Midbrain (tissue), 1 donor: ENCODE measurements around the gene IL10RA.

Experiments
- DNase-seq: peaks from one replicate; lab custom pipeline; 2025; lab: John Stamatoyannopoulos, UW

Gene IL10RA

GRCh38 chr11:117992136-117992535 is 5.9 kb downstream of the IL10RA start:
- DNase-seq = no peak

GRCh38 chr11:117992620-117993019 is 6.4 kb downstream of the IL10RA start:
- no peak for DNase-seq

GRCh38 chr11:117993988-117994745 is 8.0 kb downstream of the IL10RA start:
- no peak for DNase-seq

GRCh38 chr11:117995472-117995871 is 9.3 kb downstream of the IL10RA start:
- no peak for DNase-seq

GRCh38 chr11:117996058-117996457 is 9.9 kb downstream of the IL10RA start:
- DNase-seq = no peak

- DNase-seq = no peak
Observed at GRCh38 chr11:117997406-117997805, 11.2 kb downstream of the IL10RA start.

GRCh38 chr11:117997823-117998579 is 11.8 kb downstream of the IL10RA start:
- no peak for DNase-seq

- no peak for DNase-seq
Observed at GRCh38 chr11:117998664-117999353, 12.6 kb downstream of the IL10RA start.

- DNase-seq = no peak
Observed at GRCh38 chr11:117999354-117999993, 13.3 kb downstream of the IL10RA start.

DNA sequence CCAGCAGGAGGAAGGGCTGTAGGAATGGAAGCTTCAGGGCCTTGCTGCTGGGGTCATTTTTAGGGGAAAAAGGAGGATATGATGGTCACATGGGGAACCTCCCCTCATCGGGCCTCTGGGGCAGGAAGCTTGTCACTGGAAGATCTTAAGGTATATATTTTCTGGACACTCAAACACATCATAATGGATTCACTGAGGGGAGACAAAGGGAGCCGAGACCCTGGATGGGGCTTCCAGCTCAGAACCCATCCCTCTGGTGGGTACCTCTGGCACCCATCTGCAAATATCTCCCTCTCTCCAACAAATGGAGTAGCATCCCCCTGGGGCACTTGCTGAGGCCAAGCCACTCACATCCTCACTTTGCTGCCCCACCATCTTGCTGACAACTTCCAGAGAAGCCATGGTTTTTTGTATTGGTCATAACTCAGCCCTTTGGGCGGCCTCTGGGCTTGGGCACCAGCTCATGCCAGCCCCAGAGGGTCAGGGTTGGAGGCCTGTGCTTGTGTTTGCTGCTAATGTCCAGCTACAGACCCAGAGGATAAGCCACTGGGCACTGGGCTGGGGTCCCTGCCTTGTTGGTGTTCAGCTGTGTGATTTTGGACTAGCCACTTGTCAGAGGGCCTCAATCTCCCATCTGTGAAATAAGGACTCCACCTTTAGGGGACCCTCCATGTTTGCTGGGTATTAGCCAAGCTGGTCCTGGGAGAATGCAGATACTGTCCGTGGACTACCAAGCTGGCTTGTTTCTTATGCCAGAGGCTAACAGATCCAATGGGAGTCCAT is 14.1 kb downstream of the IL10RA start:
- DNase-seq = no peak

DNA sequence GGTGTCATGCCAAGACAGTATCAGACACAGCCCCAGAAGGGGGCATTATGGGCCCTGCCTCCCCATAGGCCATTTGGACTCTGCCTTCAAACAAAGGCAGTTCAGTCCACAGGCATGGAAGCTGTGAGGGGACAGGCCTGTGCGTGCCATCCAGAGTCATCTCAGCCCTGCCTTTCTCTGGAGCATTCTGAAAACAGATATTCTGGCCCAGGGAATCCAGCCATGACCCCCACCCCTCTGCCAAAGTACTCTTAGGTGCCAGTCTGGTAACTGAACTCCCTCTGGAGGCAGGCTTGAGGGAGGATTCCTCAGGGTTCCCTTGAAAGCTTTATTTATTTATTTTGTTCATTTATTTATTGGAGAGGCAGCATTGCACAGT is 14.6 kb downstream of the IL10RA start:
- no peak for DNase-seq

DNA sequence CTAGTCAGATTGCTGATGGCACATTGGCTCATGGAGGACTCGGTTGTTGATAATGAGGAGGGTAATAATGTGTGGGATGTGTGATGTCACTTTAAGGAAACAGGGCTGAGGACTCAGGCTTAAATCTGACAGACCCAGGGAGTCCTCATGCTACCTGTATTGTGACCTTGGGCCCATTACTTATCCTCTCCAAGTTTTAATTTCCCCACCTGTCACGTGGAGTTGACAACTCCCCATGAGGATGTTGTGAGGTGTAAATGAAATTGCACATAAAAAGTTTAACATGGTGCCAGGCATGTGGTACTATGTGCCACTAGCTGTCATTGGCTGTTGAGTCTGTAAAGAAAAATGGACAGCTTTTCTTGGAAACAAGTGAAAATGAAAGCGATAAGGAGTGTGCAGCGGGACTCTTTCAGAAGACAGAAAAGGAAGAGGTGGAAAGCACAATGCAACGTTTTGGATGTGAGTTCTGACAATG is 15.3 kb downstream of the IL10RA start:
- DNase-seq = no peak

- no peak for DNase-seq
Observed at GRCh38 chr11:118002010-118002540, 15.9 kb downstream of the IL10RA start.

DNA sequence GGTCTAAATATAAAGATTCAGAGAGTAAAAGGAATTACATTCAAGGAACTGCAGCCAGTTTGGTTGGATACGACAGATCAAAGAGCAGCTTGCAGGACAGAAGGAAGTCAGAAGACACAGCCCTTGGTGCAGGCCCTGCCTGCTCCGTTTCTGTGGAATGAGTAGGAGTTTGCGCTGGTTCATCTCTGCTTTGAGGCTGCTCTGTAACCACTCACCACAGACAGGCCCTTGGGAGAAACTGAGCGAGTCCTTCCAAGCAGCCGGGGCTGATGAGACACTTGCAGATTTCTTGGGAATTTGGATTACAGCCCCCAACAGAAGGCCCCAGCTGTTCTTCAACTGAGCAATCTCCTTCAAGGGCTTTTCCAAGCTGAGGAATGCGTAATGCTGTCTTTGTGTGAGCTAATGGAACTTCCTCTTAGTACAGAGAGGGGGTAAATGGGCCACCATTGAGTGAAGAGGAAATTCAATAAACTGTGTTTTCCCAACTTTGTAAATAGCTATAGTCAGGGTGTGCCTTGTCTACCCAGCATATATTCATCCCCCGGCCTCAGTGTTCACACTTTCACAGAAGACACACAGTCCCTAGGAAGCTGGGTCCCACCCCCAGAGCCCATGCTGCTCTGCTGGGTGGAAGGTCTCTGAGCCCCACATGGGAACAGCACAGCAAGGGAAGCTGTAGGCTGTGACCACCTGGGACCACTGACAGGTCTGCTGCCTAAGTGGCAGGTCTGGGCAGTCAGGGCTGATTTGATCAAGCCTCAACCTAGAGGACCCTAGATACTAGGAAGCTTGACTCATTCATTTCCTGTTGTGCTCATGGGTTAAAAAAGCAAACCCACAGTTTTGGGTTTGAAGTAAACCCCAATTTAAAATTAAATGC is 16.6 kb downstream of the IL10RA start:
- no peak for DNase-seq

GRCh38 chr11:118003456-118003855 is 17.3 kb downstream of the IL10RA start:
- DNase-seq = no peak

DNA sequence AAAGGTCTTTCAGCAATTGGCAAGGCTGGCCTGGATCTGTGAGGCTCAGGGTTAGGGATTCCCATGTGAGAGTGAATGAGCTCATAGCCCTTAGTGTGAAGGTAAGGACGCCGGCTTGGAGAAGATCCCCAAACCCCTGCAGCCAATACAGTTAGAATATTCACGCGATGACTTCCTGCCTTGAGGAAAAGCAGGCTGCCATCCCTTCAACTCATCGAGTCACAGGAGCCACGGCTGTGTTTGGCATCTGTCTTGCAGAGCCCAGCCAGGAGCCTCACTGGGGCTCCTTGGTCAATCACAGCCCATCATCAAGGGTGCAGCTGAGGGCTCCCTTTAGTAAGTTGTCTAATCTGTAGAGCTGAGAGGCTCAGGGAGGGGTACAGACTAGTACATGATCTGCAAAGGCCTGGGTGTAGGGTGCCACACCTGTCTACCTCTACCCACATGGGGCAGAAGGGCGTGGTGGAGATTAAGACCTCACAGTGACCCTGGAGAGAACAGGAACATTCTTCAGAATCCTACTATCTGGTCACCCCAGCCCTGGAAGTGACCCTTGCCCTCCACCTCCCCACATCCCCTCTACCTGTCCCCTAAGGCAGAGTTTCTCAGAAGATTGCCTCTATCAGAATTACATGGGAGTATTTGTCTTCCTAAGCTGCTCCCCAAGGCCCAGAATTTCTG is 18.5 kb downstream of the IL10RA start:
- no peak for DNase-seq

DNA sequence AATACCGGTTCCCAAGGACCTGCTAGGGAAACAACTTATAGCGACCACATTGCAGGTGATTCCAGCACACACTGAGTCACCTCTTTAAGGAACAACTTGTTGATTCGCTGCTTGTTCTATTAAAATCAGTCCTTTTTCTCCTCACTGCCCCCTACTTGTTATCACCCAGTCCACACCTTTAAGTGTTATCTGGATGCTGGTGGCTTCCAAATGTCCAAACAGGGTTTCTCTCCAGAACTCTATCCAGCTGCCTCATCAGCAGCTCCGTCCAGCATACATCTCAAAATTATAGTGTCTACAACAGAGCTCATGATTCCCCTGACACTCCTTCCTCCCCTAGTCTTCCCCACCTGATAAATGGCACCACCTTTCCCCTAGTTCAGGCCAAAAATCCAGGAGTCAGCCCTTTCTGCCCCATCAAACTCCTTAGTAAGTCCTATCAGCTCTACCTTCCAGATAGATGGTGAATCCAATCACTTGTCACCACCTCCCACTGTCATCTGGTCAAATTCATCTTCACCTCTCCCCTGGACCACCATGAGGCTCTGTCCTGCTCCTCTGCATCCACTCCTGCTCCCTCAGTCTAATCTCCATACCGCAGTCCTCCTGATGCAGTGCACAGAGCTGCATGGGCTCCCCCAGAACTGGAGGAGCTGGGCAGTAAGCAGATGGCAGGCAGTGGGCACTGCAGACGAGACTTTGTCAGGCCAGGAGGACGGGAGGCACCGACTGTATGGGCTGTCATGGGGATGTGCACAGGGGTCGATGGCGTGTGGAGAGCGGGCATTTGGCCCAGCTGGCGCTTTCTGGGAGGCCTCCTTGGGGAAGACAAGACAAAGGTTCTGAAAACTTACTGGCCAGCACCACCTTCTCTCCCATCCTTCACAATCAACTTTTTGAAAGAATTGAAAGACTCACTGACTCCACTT is 19.3 kb downstream of the IL10RA start:
- no peak for DNase-seq

DNA sequence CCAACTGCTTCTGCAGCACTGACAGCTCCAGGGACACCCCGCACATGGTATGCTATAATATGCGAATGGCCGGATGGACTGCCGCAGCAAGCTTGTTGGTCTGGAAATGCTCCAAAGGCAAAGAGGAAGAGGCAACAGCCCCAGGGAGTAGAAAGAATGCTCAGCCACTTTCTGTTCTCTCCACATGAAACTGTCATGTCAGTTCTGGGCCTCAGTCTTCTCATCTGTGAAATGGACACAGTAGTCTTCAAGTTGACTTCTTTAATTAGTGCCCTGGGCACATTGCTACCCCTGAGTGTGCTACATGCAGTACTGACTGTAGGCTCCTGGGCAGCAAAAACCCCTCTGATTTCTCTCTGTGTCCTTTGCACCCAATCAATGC is 19.9 kb downstream of the IL10RA start:
- no peak for DNase-seq

DNA sequence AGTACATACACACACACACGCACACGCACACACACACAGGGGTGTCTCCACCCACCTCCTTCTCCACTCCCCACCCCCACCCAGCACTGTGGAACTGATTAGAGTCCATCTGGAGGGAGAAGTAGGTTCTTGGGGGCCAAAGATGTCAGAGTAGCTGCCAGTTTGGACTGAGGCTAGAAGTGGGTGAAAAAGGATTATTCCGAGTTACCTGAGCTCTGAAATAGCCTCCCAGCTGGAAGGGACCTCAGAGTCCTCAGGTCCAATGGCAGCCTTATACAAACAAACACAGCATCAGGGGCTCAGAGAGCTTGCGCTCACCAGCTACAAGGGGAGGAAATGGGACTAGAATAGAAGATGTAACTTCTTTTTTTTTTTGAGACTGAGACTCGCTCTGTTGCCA is 20.8 kb downstream of the IL10RA start:
- DNase-seq = no peak
